ENCODE measurements around the gene PLXDC1. TPM values are rescaled to one million over a fixed set of nuclear protein-coding genes. Genes with fewer than 3 reads are reported as not detected.

PLXDC1 gene
- total and polyA plus RNA-seq, 2 of the 8 experiments (the other 6 are each of a cell fraction or from before 2014, with no cell fraction given): 4.1 to 14.6 TPM

DNA sequence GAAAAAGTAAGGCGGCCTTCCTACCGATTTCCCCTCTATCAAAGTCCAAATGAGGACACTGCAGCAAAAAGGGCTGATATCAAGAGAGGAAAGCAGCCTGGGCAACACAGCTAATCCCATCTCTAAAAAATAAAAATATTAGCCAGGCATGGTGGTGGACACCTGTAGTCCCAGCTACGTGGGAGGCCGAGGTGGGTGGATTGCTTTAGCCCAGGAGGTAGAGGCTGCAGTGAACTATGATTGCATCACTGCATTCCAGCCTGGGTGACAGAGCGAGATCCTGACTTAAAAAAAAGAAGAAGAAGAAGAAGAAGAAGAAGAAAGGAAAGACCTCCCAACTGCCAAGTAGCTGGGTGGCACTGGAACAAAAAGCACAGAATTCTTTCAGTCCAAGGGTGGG is 31.6 kb upstream of the PLXDC1 start:
- Histone ChIP-seq H2BK5ac (ENCODE audit: low read depth, low read length) (no peak overlapping the region), H3K23me2 (ENCODE audit: low read depth, low read length) (no peaks in the 10 kb centered on the region)
- 90% methylated on average over 5 of the region's 5 CpGs; no CpG with 5 or more reads in 1 of the 2 experiments for WGBS, 2 experiments (ENCODE audit: extremely low coverage in 1 of 2, insufficient coverage in 1 of 2, insufficient read length in 1 of 2, insufficient replicate concordance in 2 of 2, low coverage in 1 of 2, low lambda C conversion rate in 2 of 2, missing lambda C conversion rate in 1 of 2)
- TF ChIP-seq EP300 (IDR thresholded peaks at IDR 0.05; ENCODE audit: borderline replicate concordance in 1 of 2, low read depth in 2 of 2, low read length in 2 of 2): no peak
- no peak for TF ChIP-seq MAFK (IDR thresholded peaks at IDR 0.05; ENCODE audit: low read depth, low read length)
- no peak for TF ChIP-seq KDM4A (IDR thresholded peaks at IDR 0.05; ENCODE audit: low read depth, low read length, severe bottlenecking)
- TF ChIP-seq ATF2 (IDR thresholded peaks at IDR 0.05; ENCODE audit: low read length): no peak
- no peak for TF ChIP-seq EGR1 (IDR thresholded peaks at IDR 0.05; ENCODE audit: borderline replicate concordance, low read depth, low read length)
- no peak for TF ChIP-seq GTF2F1 (IDR thresholded peaks at IDR 0.05; ENCODE audit: borderline replicate concordance, low read depth, low read length)
- TF ChIP-seq SAP30 (IDR thresholded peaks at IDR 0.05; ENCODE audit: insufficient read depth, insufficient replicate concordance, low read length): no peak
- no peak for TF ChIP-seq TCF12 (IDR thresholded peaks at IDR 0.05; ENCODE audit: low read depth, low read length)
- TF ChIP-seq, protein P1, sequence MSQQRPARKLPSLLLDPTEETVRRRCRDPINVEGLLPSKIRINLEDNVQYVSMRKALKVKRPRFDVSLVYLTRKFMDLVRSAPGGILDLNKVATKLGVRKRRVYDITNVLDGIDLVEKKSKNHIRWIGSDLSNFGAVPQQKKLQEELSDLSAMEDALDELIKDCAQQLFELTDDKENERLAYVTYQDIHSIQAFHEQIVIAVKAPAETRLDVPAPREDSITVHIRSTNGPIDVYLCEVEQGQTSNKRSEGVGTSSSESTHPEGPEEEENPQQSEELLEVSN (IDR thresholded peaks at IDR 0.05): no peak
- no peak for TF ChIP-seq SRF (IDR thresholded peaks at IDR 0.05; ENCODE audit: low read depth, low read length)
- no peak for TF ChIP-seq POLR2A (IDR thresholded peaks at IDR 0.05; ENCODE audit: control extremely low read depth in 1 of 2, low read depth in 2 of 2, low read length in 2 of 2)
- no peak for TF ChIP-seq RFX5 (IDR thresholded peaks at IDR 0.05; ENCODE audit: borderline replicate concordance, low read depth, low read length)

More for the DNA sequence above, 31.6 kb upstream of the PLXDC1 start:
- no peaks in the 10 kb centered on the region for H3K4me1 ChIP-seq (replicated peaks in 1 of 4; ENCODE audit: control insufficient read depth in 3 of 4, insufficient read depth in 4 of 4, low read length in 3 of 4)
- H3K9me3 ChIP-seq (ENCODE audit: insufficient read depth in 2 of 2, low read depth in 1 of 2, low read length in 1 of 2): no peaks in the 10 kb centered on the region
- H3K27ac ChIP-seq (ENCODE audit: low read depth, low read length): no peak overlapping the region
- no peak overlapping the region for H3K56ac ChIP-seq (replicated peaks; ENCODE audit: insufficient read length, low read depth, low read length)
- H3K79me1 ChIP-seq (ENCODE audit: low read depth, low read length): no peaks in the 10 kb centered on the region; the same call in 1 of the 2 replicates
- no peaks in the 10 kb centered on the region for H3K27me3 ChIP-seq (replicated peaks in 1 of 4; ENCODE audit: control insufficient read depth in 3 of 4, extremely low read depth in 1 of 4, insufficient read depth in 3 of 4, low read length in 3 of 4)
- no peak for DNase-seq (ENCODE audit: low read depth in 1 of 2, low spot score in 2 of 2)
- H3K36me3 ChIP-seq (ENCODE audit: control insufficient read depth in 2 of 4, insufficient read depth in 4 of 4, low read length in 3 of 4): peaks cover 25 to 52% (median 39%) of the 10 kb centered on the region in 4 experiments
- H3K23ac ChIP-seq (ENCODE audit: insufficient read length): no peak overlapping the region
- no peak overlapping the region for H2AFZ ChIP-seq (ENCODE audit: low read length)
- CTCF ChIA-PET (ENCODE audit: partially characterized antibody): interaction anchor here (0.7 to 3.7 kb wide), 12 partner anchors 9 to 200 kb away, joined by 3 to 21 read pairs (median 4); no protein-coding TSS in a partner anchor
- H2BK12ac ChIP-seq (ENCODE audit: low read depth, low read length): no peak overlapping the region
- H2BK20ac ChIP-seq (ENCODE audit: low read length): no peak overlapping the region
- no peak overlapping the region for H4K8ac ChIP-seq (ENCODE audit: extremely low read depth, insufficient read depth, low read length)
- H3K9ac ChIP-seq (replicated peaks in 1 of 4; ENCODE audit: extremely low read depth in 1 of 4, low read depth in 3 of 4, low read length in 3 of 4): no peak overlapping the region
- POLR2A ChIA-PET (ENCODE audit: partially characterized antibody): interaction anchor here (1.4 to 2.2 kb wide), 4 partner anchors 9 to 23 kb away, joined by 3 to 9 read pairs (median 4); partner anchors contain the start of gene RPL19
- no peak overlapping the region for H3K18ac ChIP-seq (ENCODE audit: extremely low read depth, low read length)
- H3K79me2 ChIP-seq (ENCODE audit: control insufficient read depth in 1 of 2, insufficient read depth in 2 of 2, low read length in 2 of 2): no peaks in the 10 kb centered on the region
- no peak for FAIRE-seq
- H2BK15ac ChIP-seq (ENCODE audit: low read length): no peak overlapping the region
- H3K14ac ChIP-seq (ENCODE audit: insufficient read length): no peak overlapping the region
- H3K4me3 ChIP-seq (ENCODE audit: extremely low read depth in 1 of 4, insufficient read depth in 2 of 4, low read depth in 3 of 4, low read length in 4 of 4): no peak overlapping the region
- H3K4me2 ChIP-seq (ENCODE audit: insufficient read depth in 1 of 2, low read depth in 2 of 2, low read length in 2 of 2): no peak overlapping the region
- no peak overlapping the region for H2BK120ac ChIP-seq (replicated peaks; ENCODE audit: low read depth, low read length)
- no peak overlapping the region for H4K5ac ChIP-seq (ENCODE audit: insufficient read length, low read depth, low read length)
- H4K91ac ChIP-seq (replicated peaks; ENCODE audit: insufficient read length, low read length): no peak overlapping the region
- peaks cover 0 to 17% of the 10 kb centered on the region in 2 experiments for H4K20me1 ChIP-seq (replicated peaks in 1 of 2; ENCODE audit: control insufficient read depth in 1 of 2, insufficient read depth in 2 of 2, low read length in 2 of 2)
- no peak overlapping the region for H3K4ac ChIP-seq (replicated peaks; ENCODE audit: insufficient read length, low read depth, low read length)
- no peak overlapping the region for H2AK5ac ChIP-seq (ENCODE audit: low read depth, low read length)

Data from H1 (cell line).